Stomach (tissue), 9 donors: ENCODE results near the gene NOM1. TPM values are rescaled to one million over a fixed set of nuclear protein-coding genes. Genes with fewer than 3 reads are reported as not detected.
"Not testable (repeated sequence)": the region's sequence is repeated elsewhere in the genome, so short reads cannot be mapped to it uniquely, and the experiment has no call there.

Experiments
- DNase-seq, 2 donors: peaks; one replicate each; pipeline versions ENCODE4 v3.0.0 to v3.0.0-alpha.2; 2013 to 2019
- H3K27ac ChIP-seq, 5 donors: fragments of 200-600 bp in 4 of 5; sonication (generic) in 4 of 5; one replicate each; pipeline ENCODE4 v1.5.1; 2013 to 2019; ENCODE audit warnings: mild to moderate bottlenecking in 1 of 5, moderate library complexity in 1 of 5
- H3K27me3 ChIP-seq, 3 donors: fragments of 200-600 bp; sonication (generic); one replicate each; pipeline ENCODE4 v1.5.1; 2017 to 2019; ENCODE audit warnings: mixed run types in 1 of 3
- H3K36me3 ChIP-seq, 4 donors: fragments of 200-600 bp; sonication (generic); 1 replicate in 3 of 4; 2 replicates in 1 of 4; pipeline ENCODE4 v1.5.1; 2016 to 2019
- H3K4me1 ChIP-seq, 4 donors: fragments of 200-600 bp; sonication (generic); one replicate each; pipeline ENCODE4 v1.5.1; 2016 to 2019
- H3K4me3 ChIP-seq, 4 donors: fragments of 200-600 bp; sonication (generic) in 3 of 4; one replicate each; pipeline ENCODE4 v1.5.1; 2016 to 2019; ENCODE audit warnings: mild to moderate bottlenecking in 1 of 4
- H3K9me3 ChIP-seq, 4 donors: fragments of 200-600 bp; sonication (generic); one replicate each; pipeline ENCODE4 v1.5.1; 2016 to 2019
- CTCF ChIP-seq, 7 experiments: fragments of 450-650 bp in 4 of 7; fragments of 200-600 bp in 3 of 7; sonication (generic) in 3 of 7; IDR thresholded peaks; one replicate each; pipeline ENCODE4 v1.5.1; 2016 to 2019; ENCODE audit warnings: antibody characterized with exemption in 7 of 7, control low read depth in 2 of 7, mild to moderate bottlenecking in 1 of 7
- EP300 ChIP-seq: sonication (generic); formaldehyde crosslinking; IDR thresholded peaks from one replicate; pipeline ENCODE4 v1.6.1; 2017; ENCODE audit warnings: antibody characterized with exemption
- POLR2A ChIP-seq, 4 donors: fragments of 450-650 bp; IDR thresholded peaks; one replicate each; pipeline ENCODE4 v1.6.1; 2016; ENCODE audit warnings: antibody characterized with exemption in 4 of 4, control low read depth in 2 of 4, mild to moderate bottlenecking in 1 of 4, moderate library complexity in 1 of 4
- POLR2AphosphoS5 ChIP-seq, 3 donors: sonication (generic); formaldehyde crosslinking; IDR thresholded peaks; one replicate each; pipeline ENCODE4 v1.6.1; 2016; ENCODE audit warnings: antibody characterized with exemption in 3 of 3
- WGBS, 5 donors: extraction: QIAGEN DNeasy Blood & Tissue Kit in 3 of 5; methylation state at CpG; one replicate each; pipeline versions ENCODE4 v1.1.5 to v1.1.7; 2013 to 2018; 5-methylcytosine and 5-hydroxymethylcytosine counted together
- intact Hi-C: fragments of 100-400 bp; cut with DNase I; formaldehyde crosslinking; loops from one replicate; pipeline ENCODE4 v1.15.1; 2023; ENCODE audit warnings: low total_unique reads
- polyA plus RNA-seq, 3 donors: library from polyadenylated mRNA; stranded (reverse); fragments of 200-250 nt; gene quantifications; one replicate each; pipeline ENCODE4 v1.2.3, GENCODE V29; 2013
- total RNA-seq, 5 donors: library from RNA; depleted of rRNA; stranded (reverse); fragments of >200 nt; gene quantifications; one replicate each; pipeline versions ENCODE4 v1.1.0 to v1.2.3, GENCODE V29; 2014 to 2016
- donor health status: healthy with polysubstance abuse.
- donor health status: Bipolar disorder and iron deficiency.
- donor health status: healthy.

The NOM1 gene
- total and polyA plus RNA-seq, 8 donors: 0.58 to 117 (median 12.4) TPM

DNA sequence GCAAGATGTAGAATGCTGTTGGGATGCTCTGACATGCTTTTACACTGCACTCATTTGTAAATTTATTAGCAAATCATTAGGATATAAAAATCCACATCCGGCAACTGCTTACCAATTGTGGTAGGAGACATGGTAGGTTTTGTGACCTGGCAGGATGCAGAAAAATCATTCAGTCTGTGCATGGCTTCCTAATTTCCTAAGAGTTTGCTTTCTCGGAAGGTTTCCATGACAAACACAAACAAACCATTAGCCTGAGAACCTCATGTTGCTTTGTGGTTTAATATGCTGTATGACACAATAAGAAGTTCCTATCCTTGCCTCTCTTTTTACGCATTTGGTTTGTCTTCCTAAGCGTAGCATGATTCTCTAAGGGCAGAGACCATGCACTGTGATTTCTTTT is 41.9 kb upstream of the NOM1 start:
- peak in 1 of 2 donors; percentile 29 for DNase-seq
- Histone ChIP-seq H3K27ac (peak overlapping the region in 1 of 5 donors; percentile 32), H3K36me3 (no peaks in the 10 kb centered on the region), H3K9me3 (no peaks in the 10 kb centered on the region), H3K4me1 (peaks cover 0 to 14% (median 8%) of the 10 kb centered on the region in 4 donors), H3K4me3 (no peak overlapping the region), H3K27me3 (no peaks in the 10 kb centered on the region)
- WGBS, 5 donors: 50 to 83% (median 80%) methylated on average over 4 of the region's 4 CpGs
- intact Hi-C loops: no loop called here
- peak in 1 of 3 donors; percentile 11 for TF ChIP-seq POLR2AphosphoS5 (IDR thresholded peaks at IDR 0.05)
- TF ChIP-seq CTCF (IDR thresholded peaks at IDR 0.05): no peak

- H3K4me3 ChIP-seq, DNase-seq, H3K9me3 ChIP-seq, H3K4me1 ChIP-seq, H3K36me3 ChIP-seq, H3K27ac ChIP-seq, intact Hi-C loops, H3K27me3 ChIP-seq: not testable (repeated sequence)
- 70 to 84% (median 82%) methylated on average over 2 to 3 of the region's 3 CpGs for WGBS, 5 donors
These were observed 39.8 kb upstream of the NOM1 start for GRCh38 chr7:156909574-156910252.

- Histone ChIP-seq H3K4me1 (no peaks in the 10 kb centered on the region), H3K27me3 (peaks cover 0 to 39% (median 5%) of the 10 kb centered on the region in 3 donors), H3K27ac (no peak overlapping the region), H3K9me3 (no peaks in the 10 kb centered on the region), H3K4me3 (no peak overlapping the region), H3K36me3 (no peaks in the 10 kb centered on the region)
- intact Hi-C loops: no loop called here
- DNase-seq: no peak
- TF ChIP-seq POLR2AphosphoS5 (IDR thresholded peaks at IDR 0.05) (no peak), EP300 (no peak), POLR2A (IDR thresholded peaks at IDR 0.05) (no peak), CTCF (IDR thresholded peaks at IDR 0.05) (no peak)
- WGBS, 5 donors: 44 to 63% (median 50%) methylated on average over 1 of the region's 1 CpG
These were observed 30.9 kb upstream of the NOM1 start for GRCh38 chr7:156918635-156919034.

DNA sequence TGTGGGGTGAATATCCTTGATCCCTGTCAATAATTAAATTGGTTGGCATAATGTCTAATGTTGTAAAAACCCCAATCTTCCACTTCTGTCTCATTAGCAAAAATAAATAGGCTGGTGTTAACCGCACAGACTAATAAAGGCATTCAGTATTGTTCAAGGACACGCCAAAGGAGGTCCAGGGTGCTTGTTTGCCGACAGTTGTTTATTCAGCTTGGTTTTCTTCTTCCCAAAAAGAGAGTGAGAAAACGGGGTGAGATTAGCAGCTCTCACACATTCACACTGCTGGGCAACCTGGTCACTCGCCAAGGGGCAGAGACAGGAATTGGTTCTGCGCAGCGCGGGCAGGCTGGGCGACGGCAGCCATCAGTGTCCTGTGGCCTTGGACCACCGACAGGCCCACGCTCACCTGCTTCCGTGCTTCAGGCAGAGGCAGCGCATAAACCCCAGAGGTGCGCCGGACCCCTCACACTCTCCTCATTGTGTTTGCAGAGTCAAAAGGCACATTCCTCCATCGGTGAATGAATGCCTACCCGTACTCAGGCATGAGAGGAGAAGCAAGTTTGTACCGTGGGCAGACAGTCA is 30.3 kb upstream of the NOM1 start:
- WGBS, 5 donors: 55 to 64% (median 57%) methylated on average over 19 of the region's 19 CpGs
- intact Hi-C loops: no loop called here
- no peak for TF ChIP-seq EP300
- TF ChIP-seq CTCF (IDR thresholded peaks at IDR 0.05): no peak
- Histone ChIP-seq H3K4me3 (no peak overlapping the region), H3K9me3 (no peaks in the 10 kb centered on the region), H3K4me1 (no peaks in the 10 kb centered on the region), H3K27me3 (peaks cover 0 to 39% (median 5%) of the 10 kb centered on the region in 3 donors), H3K36me3 (no peaks in the 10 kb centered on the region), H3K27ac (no peak overlapping the region)
- peak in 1 of 2 donors; percentile 20 for DNase-seq

DNA sequence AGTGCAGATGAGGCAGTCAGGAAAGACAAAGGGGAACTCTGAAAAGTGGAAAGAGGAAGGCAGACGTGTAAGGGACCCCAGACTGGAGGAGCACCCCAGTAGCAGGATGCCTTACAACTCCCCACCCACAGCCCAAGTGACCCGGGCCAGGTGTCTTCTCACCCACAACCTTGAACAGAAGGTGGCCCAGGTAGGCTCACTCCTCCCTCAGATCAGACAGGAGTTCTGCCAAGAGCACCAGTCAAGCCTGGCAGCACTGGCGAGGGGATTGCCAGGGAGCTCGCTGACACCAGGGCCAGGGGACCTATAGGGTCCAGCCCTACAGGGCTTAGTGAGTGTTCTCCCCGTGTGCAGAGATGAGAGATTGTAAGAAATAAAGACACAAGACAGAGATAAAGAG is 29.4 kb upstream of the NOM1 start:
- H3K36me3 ChIP-seq: no peaks in the 10 kb centered on the region
- H3K9me3 ChIP-seq: no peaks in the 10 kb centered on the region
- peaks cover 0 to 39% (median 5%) of the 10 kb centered on the region in 3 donors for H3K27me3 ChIP-seq
- no peak for TF ChIP-seq POLR2AphosphoS5 (IDR thresholded peaks at IDR 0.05)
- no peak for TF ChIP-seq EP300
- no peak for TF ChIP-seq CTCF (IDR thresholded peaks at IDR 0.05)
- TF ChIP-seq POLR2A (IDR thresholded peaks at IDR 0.05): no peak
- no peak overlapping the region for H3K4me3 ChIP-seq
- intact Hi-C loops: no loop called here
- no peak overlapping the region for H3K27ac ChIP-seq
- no peaks in the 10 kb centered on the region for H3K4me1 ChIP-seq
- WGBS, 5 donors: 65 to 81% (median 77%) methylated on average over 5 of the region's 5 CpGs
- DNase-seq: no peak

GRCh38 chr7:156920487-156921373 is 28.8 kb upstream of the NOM1 start:
- intact Hi-C loops, H3K27ac ChIP-seq, DNase-seq, H3K36me3 ChIP-seq, H3K4me1 ChIP-seq, H3K4me3 ChIP-seq, H3K9me3 ChIP-seq: not testable (repeated sequence)
- H3K27me3 ChIP-seq: peaks cover 0 to 39% (median 5%) of the 10 kb centered on the region in 3 donors
- 82 to 88% (median 87%) methylated on average over 24 of the region's 24 CpGs for WGBS, 5 donors

DNA sequence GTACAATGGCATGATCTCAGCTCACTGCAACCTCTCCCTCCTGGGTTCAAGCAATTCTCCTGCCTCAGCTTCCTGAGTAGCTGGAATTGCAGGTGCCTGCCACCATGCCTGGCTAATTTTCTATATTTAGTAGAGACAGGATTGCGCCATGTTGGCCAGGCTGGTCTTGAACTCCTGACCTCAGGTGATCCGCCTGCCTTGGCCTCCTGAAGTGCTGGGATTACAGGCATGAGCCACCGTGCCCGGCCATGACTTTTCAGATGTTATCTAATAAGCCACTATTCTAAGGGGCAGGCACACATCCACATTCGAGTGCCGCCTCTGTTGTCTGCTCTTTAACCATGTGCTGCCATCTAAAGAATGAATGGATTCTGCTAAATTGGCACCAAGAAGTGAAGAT is 27.2 kb upstream of the NOM1 start:
- H3K9me3 ChIP-seq, H3K4me1 ChIP-seq, H3K4me3 ChIP-seq, H3K36me3 ChIP-seq, intact Hi-C loops, H3K27ac ChIP-seq, DNase-seq: not testable (repeated sequence)
- peaks cover 0 to 32% (median 5%) of the 10 kb centered on the region in 3 donors for H3K27me3 ChIP-seq
- 78 to 92% (median 88%) methylated on average over 6 of the region's 6 CpGs for WGBS, 5 donors
